ENCODE results near the gene MRPL21. TPM values are rescaled to one million over a fixed set of nuclear protein-coding genes. Genes with fewer than 3 reads are reported as not detected.

MRPL21 gene
- total RNA-seq, 2 donors from 2014 or later, result 41.1 to 76.9 TPM

- H3K9me3 ChIP-seq, result no peaks in the 10 kb centered on the region
- no peak for DNase-seq (ENCODE audit: low spot score)
- no peak for TF ChIP-seq POLR2A (IDR thresholded peaks at IDR 0.05)
- intact Hi-C loops (cut with DNase I), result no loop called here
- H3K4me1 ChIP-seq (replicated peaks), result no peaks in the 10 kb centered on the region
- H3K27me3 ChIP-seq (replicated peaks; ENCODE audit: insufficient read depth), result no peaks in the 10 kb centered on the region
- 85% methylated on average over 8 of the region's 8 CpGs for WGBS
- H3K27ac ChIP-seq, result no peak overlapping the region
- H3K4me3 ChIP-seq, result no peak overlapping the region
- no peaks in the 10 kb centered on the region for H3K36me3 ChIP-seq
Measured at GRCh38 chr11:68852628-68853027, 51.0 kb downstream of the MRPL21 start.

DNA sequence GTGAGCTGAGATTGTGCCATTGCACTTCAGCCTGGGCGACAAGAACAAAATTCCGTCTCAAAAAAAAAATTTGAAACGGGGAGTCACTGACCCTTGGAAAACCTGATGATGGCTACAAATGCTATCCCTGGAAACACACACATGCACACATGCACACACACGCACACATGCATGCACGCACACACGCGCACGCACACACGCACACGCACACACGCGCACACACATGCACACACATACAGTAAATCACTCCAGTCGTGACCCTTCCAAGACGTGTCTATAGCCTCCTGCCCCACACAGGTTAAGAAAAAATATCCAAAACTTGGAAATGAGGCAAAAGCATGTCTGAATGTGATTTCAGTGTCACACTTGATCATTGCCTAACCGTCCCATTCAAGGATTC lies 55.2 kb downstream of the MRPL21 start:
- Histone ChIP-seq H3K27me3 (replicated peaks; ENCODE audit: insufficient read depth) (no peaks in the 10 kb centered on the region), H3K36me3 (no peaks in the 10 kb centered on the region), H3K27ac (no peak overlapping the region), H3K4me1 (replicated peaks) (no peaks in the 10 kb centered on the region), H3K9me3 (no peaks in the 10 kb centered on the region), H3K4me3 (no peak overlapping the region)
- 84% methylated on average over 15 of the region's 15 CpGs for WGBS
- intact Hi-C loops (cut with DNase I), result no loop called here
- TF ChIP-seq POLR2A (IDR thresholded peaks at IDR 0.05), result no peak
- TF ChIP-seq POLR2AphosphoS5 (IDR thresholded peaks at IDR 0.05), result no peak
- TF ChIP-seq, protein P1, sequence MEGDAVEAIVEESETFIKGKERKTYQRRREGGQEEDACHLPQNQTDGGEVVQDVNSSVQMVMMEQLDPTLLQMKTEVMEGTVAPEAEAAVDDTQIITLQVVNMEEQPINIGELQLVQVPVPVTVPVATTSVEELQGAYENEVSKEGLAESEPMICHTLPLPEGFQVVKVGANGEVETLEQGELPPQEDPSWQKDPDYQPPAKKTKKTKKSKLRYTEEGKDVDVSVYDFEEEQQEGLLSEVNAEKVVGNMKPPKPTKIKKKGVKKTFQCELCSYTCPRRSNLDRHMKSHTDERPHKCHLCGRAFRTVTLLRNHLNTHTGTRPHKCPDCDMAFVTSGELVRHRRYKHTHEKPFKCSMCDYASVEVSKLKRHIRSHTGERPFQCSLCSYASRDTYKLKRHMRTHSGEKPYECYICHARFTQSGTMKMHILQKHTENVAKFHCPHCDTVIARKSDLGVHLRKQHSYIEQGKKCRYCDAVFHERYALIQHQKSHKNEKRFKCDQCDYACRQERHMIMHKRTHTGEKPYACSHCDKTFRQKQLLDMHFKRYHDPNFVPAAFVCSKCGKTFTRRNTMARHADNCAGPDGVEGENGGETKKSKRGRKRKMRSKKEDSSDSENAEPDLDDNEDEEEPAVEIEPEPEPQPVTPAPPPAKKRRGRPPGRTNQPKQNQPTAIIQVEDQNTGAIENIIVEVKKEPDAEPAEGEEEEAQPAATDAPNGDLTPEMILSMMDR (IDR thresholded peaks at IDR 0.05), result no peak
- DNase-seq (ENCODE audit: low spot score), result no peak

- no peak overlapping the region for H3K27ac ChIP-seq
- WGBS, result 49% methylated on average over 4 of the region's 4 CpGs
- H3K9me3 ChIP-seq, result no peaks in the 10 kb centered on the region
- intact Hi-C loops (cut with DNase I), result no loop called here
- H3K27me3 ChIP-seq (replicated peaks; ENCODE audit: insufficient read depth), result no peaks in the 10 kb centered on the region
- H3K36me3 ChIP-seq, result no peaks in the 10 kb centered on the region
- no peak for DNase-seq (ENCODE audit: low spot score)
- TF ChIP-seq, protein P1 (IDR thresholded peaks at IDR 0.05), result no peak
- TF ChIP-seq POLR2A (IDR thresholded peaks at IDR 0.05), result no peak
- no peak for TF ChIP-seq POLR2AphosphoS5 (IDR thresholded peaks at IDR 0.05)
- H3K4me1 ChIP-seq (replicated peaks), result no peaks in the 10 kb centered on the region
- no peak overlapping the region for H3K4me3 ChIP-seq
Measured at GRCh38 chr11:68847395-68847794, 56.2 kb downstream of the MRPL21 start.

DNA sequence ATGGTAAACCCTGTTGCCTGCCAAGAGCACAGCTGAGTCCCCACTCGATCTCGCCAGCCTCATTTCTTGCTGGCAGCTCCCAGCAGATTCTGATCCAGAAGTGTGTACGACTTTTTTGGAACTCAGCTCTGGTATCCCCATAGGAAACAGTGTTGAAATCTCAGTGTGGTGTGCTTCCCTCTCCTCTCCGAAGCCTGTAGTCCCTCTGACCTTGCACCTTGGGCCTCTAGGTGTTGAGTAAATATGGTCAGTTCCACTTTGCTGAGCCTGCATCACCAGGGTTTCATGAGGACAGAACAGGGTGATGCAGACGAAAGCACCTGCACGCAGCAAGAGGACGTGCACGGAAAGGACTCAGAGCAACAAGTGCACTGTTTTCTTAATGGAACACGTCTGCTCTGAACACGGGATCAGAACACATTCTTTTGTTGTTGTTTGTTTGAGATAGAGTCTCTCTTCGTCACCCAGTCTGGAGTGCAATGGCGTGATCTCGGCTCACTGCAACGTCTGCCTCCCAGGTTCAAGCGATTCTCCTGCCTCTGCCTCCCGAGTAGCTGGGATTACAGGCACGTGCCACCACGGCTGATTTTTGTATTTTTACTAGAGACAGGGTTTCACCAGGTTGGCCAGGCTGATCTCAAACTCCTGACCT lies 58.2 kb downstream of the MRPL21 start:
- 76% methylated on average over 18 of the region's 18 CpGs for WGBS
- Histone ChIP-seq H3K27ac (no peak overlapping the region), H3K4me1 (replicated peaks) (no peaks in the 10 kb centered on the region), H3K27me3 (replicated peaks; ENCODE audit: insufficient read depth) (no peaks in the 10 kb centered on the region), H3K9me3 (no peaks in the 10 kb centered on the region), H3K4me3 (no peak overlapping the region), H3K36me3 (no peaks in the 10 kb centered on the region)
- TF ChIP-seq, protein P1 (IDR thresholded peaks at IDR 0.05), result no peak
- no peak for TF ChIP-seq POLR2AphosphoS5 (IDR thresholded peaks at IDR 0.05)
- TF ChIP-seq POLR2A (IDR thresholded peaks at IDR 0.05), result no peak
- DNase-seq (ENCODE audit: low spot score), result no peak
- intact Hi-C loops (cut with DNase I), result no loop called here

- Histone ChIP-seq H3K4me1 (replicated peaks) (no peaks in the 10 kb centered on the region), H3K36me3 (no peaks in the 10 kb centered on the region), H3K27me3 (replicated peaks; ENCODE audit: insufficient read depth) (no peaks in the 10 kb centered on the region), H3K27ac (no peak overlapping the region), H3K4me3 (no peak overlapping the region), H3K9me3 (no peaks in the 10 kb centered on the region)
- intact Hi-C loops (cut with DNase I), result no loop called here
- no peak for DNase-seq (ENCODE audit: low spot score)
- WGBS, result 80% methylated on average over 6 of the region's 6 CpGs
- TF ChIP-seq POLR2AphosphoS5 (IDR thresholded peaks at IDR 0.05) (no peak), POLR2A (IDR thresholded peaks at IDR 0.05) (no peak)
- TF ChIP-seq, protein P1 (IDR thresholded peaks at IDR 0.05), result no peak
Measured at GRCh38 chr11:68844801-68845200, 58.8 kb downstream of the MRPL21 start.

All from prostate gland (tissue), 2 donors.